Head of caudate nucleus (tissue), 42 donors: Measurements from ENCODE around the gene GNAT1.

Source experiments
- DNase-seq, 42 donors: peaks; one replicate each; pipeline versions ENCODE4 v3.0.0 to v3.0.0-alpha.2; 2020 to 2021; ENCODE audit warnings: mixed read lengths in 7 of 42
- intact Hi-C: fragments of 100-400 bp; cut with DNase I; formaldehyde crosslinking; loops from one replicate; pipeline ENCODE4 v1.15.0; 2022

Gene GNAT1

DNA sequence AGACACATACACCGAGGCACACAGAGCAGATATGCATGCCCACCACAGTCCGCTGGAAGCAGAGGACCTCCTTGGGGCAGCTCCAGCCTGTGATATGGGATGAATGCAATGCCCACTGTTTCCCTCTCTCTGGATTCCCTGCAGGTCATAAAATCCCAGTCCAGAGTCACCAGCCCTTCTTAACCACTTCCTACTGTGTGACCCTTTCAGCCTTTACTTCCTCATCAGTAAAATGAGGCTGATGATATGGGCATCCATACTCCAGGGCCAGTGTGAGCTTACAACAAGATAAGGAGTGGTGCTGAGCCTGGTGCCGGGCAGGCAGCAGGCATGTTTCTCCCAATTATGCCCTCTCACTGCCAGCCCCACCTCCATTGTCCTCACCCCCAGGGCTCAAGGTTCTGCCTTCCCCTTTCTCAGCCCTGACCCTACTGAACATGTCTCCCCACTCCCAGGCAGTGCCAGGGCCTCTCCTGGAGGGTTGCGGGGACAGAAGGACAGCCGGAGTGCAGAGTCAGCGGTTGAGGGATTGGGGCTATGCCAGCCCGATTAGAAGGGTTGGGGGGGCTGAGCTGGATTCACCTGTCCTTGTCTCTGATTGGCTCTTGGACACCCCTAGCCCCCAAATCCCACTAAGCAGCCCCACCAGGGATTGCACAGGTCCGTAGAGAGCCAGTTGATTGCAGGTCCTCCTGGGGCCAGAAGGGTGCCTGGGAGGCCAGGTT is at the start of gene GNAT1:
Gene GNAT1 (plus strand): TSS at position 675 of the 725 bp plus-strand sequence. CDS start 116 bp downstream, outside the sequence.
- DNase-seq = no peak
- intact Hi-C loops = loop anchor here (5.0 kb wide), 1 partner anchor 86 kb away; the partner anchor contains the start of gene LSMEM2

DNA sequence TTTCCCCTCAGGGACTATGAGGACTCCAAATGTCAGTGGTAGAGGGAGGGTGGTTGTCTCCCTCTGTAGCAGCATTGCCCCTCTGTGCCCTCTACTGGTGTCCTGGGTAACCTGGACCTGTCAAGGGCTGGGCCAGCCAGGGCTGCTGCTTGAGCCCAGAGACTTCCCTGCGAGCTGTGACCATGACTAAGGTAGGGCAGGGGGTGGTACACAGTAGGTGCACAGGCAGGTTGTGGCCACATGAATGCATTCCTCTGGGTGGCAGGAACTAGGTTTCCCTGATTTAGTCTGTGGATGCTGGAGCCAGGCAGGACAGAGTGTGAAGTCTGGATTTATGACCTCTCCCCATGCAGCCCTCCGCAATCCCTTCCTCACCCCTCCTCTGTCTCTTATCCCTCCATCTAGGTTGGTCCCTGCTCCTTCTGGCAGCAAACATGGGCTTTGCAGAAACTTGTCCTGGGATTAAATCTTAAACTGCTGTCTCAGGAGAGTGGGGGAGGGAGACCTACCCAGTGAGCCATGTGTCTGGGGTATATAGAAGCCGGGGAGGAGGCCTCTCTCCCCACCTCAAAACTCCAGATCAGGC is 45.0 kb upstream of the GNAT1 start:
- intact Hi-C loops = no loop called here
- DNase-seq = no peak

DNA sequence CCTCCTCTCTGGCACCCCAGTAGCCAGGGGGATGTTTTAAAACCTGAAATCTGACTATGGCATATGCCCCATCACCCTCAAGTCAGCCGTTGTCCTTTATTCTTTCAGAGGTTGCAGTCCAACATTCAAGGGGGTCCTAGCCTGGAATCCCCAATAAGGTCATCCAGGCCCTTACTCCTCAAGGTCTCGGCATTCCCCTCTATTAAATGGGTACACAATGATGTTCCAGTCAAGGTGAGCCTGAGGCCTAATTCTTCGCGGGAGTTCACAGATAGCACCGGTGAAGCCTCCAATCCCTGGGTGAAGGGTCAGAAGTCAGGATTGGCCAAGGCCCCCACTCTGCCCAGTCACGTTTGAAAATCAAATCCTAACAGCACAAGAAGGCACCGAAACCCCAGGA is 44.4 kb upstream of the GNAT1 start:
- no peak for DNase-seq
- intact Hi-C loops = no loop called here

DNA sequence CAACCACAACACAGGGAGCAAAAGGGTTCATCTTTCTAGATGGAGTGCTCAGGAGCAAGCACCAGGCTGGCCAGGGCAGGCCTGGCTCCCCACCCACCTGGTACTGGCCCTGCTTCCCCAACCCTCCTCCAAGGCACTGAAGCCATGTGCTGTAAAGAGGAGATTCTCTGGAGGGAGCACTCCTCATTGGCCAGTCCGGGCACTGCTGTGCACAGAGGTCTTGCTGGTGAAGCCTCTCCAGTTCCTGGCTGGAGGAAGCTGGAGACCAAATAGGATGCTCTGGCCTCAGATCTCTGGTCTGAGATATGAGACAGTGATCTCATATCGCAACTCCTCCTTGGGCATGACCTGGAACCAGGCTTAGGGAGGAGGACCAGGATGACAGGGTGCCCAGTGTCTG is 44.0 kb upstream of the GNAT1 start:
- intact Hi-C loops = no loop called here
- DNase-seq = no peak

DNA sequence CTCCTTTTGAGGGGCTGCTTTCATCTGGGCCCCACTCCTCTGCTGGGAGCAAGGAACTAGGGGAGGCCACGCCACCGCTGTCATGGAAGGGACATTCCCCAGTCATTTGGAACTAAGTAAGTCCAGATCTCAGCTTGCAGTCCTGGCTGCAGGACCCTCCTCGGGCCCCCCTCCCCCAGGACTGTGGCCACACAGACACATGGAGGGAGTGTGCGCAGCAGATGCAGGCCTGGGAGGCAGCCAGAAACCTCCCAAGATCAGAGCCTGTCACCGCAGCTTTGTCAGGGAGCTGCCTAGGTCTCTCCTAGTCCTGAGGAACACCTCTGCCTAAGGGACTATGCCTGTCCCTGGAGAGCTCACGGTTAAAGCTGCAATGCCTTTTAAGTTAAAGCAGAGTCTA is 43.5 kb upstream of the GNAT1 start:
- no peak for DNase-seq
- intact Hi-C loops = no loop called here

DNA sequence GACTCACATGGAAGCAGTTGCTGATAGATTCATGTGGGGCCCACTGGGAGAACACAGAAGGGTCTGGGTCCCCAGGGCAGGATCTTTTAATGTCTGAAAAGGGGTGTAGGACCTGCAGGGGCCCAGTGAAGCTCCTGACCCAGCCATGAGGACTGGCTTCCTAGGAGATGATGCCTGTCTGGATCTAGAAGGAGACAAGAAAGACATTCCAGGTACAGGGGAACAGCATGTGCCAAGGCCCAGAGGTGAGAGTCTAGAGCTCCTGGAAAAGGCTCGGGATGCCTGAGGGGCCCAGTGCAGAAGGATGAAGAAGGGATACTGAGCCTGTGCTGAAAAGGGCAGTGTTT is 41.0 kb upstream of the GNAT1 start:
- intact Hi-C loops = no loop called here
- no peak for DNase-seq

DNA sequence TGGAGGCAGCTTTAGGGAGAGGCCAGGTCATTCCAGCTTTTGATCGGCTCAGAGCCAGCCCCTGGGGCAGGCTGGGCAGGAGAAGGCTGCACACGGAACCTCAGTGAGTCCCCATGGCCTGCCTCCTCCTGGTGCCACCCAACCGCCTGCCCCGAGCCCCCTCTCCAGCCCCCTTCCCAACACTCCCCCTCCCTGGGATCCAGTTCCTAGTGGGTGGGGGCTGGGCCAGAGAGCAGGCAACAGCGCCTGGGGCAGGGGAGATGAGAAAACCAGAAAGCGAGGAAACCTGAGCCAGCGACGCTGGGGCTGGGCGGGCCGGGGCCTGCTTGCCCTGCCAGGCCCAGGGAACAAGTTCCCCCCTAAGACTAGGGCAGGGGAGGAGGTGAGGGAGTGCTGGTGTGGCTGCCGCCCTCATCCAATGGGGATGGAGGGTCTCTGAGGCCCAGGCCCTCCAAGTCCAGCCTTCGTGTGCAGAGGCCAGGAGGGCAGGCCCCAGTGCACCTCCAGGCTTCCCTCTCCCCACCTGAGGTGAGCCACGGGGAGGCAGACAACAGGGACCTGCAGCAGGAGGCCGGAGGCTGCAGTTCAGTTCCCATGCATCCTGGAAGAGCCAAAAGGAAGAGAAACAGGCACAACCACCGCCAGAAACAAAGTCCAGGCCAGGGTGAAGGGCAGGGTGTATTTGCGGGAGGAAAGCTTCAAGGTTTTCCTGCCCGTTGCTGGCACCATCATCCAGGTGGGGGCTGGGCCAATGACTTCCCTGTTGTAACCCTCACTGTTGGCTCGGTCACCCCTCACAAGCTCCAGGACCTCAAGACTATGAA is 40.3 kb upstream of the GNAT1 start:
- no peak for DNase-seq
- intact Hi-C loops = no loop called here

DNA sequence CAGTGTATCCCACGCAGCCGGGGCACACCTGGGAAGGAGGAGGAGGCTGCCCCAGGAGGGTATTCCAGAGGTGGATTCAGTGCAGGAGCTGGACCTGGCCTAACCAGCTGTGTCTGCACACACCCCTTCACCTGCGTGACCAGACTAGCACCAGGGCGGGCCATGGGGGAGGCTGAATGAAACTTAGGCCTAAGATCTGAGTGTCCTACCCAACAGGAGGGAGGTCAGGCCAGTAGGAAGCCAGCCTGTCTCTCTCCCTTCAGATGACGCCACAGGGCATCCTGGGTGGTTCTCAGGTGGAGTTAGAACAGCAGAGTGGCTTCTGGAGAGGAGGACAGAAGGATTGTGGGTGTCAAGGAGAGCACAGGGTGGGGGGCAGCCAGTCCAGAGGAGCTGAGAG is 39.7 kb upstream of the GNAT1 start:
- intact Hi-C loops = no loop called here
- no peak for DNase-seq

DNA sequence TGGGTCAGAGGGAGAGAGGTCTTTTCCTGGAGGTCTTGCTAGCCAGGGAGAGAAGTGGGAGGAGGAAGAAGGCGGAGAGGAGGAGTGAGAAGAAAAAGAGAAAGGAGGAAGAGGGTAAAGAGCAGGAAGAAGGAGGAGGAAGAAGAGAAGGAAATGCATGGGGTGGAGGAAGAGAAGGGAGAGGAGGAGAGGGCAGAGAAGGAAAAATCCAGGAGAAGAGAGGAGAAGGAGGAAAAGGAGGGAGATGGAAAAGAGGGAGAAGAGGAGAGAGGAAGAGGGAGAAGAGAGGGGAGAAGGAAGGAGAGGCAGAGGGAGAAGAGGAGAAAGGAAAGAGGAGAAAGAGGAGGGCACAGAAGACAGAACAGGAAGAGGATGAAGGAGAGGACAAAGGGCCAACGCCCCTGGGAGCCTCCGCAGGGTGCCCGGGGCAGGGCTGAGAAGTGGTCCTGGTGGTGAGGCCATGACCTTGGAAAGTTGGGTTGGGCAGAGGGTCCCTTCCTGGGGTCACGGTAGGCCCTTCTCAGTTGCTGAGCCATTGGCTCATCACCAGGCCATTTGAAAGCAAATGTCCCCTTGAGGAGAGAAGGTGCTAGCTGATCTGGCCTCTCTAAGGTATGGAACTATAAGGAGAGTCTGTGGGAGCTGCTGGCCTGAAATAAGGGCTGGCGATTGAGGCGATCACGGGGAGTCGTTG is 37.5 kb upstream of the GNAT1 start:
- intact Hi-C loops = no loop called here
- no peak for DNase-seq

DNA sequence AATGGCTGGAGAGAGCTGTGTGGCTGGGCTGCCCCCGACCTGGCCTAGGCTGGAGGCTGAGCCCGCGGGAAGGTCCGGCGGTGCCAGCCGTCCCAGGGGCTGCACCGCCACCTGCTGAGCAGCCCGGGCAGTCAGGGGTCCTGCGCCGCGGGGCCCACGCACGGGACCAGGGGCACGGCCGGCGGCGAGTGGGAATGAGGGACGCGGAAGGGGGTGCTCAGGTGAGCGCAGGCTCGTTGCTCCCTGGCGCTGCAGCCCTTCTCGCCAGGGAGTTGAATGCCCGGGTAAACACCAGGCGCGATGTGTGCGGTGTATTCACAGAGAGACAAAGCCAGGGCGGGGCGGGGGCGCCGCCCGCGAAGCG is 37.0 kb upstream of the GNAT1 start:
- DNase-seq = no peak
- intact Hi-C loops = no loop called here

DNA sequence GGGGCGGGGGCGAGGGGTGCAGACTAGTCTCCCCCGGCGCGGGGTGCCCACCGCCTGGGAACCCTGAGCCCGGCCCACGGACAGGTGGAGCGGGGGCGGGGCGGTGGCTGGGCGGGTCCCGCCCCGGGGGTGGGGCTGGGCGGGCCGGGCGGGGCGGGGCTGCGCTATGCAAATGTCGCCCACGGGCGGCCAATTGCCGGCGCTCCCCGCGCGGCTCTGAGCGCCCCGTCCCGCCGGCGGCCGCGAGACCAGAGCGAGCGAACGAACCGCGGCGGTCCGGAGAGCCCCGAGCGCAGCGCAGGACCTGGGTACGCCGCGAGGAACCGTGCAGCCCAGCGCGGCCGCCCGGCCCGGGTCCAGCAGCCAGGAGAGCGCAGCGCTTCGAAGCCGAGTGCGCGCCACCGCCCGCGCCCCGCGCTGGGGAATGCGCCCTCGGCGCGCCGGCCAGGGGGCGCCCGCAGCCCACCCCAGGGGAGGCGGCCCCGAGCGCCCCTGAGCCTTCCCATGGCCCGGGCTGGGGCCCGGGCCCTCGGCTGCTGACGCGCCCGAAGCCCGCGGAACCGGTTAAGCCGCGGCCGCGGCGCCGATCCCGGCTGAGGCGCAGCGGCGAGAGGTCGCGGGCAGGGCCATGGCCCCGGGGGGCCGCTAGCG is 36.4 kb upstream of the GNAT1 start, which contains the start of gene SEMA3F:
Gene SEMA3F (plus strand): TSS at position 485 of the 651 bp plus-strand sequence. CDS start 4,299 bp downstream, outside the sequence.
- intact Hi-C loops = no loop called here
- peak in 34 of 42 donors; percentile 11 to 66 (median 39) for DNase-seq

DNA sequence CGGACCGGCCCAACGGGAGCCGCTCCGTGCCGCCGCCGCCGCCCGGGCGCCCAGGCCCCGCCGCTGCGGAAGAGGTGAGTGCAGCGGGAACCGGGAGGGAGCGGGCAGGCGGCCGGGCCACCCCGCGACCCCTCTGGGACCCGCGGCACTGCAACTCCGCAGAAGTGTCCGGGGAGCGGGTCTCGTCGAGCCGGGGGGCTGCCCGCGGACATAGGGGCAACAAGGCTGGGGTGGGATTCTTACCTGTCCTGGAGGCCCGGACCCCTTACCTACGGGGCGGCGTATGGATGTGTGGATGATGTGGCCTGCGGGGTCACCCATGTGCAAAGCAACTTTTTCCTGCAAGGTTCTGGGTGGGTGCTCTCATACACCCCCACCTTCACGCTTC is 35.9 kb upstream of the GNAT1 start:
- no peak for DNase-seq
- intact Hi-C loops = no loop called here

DNA sequence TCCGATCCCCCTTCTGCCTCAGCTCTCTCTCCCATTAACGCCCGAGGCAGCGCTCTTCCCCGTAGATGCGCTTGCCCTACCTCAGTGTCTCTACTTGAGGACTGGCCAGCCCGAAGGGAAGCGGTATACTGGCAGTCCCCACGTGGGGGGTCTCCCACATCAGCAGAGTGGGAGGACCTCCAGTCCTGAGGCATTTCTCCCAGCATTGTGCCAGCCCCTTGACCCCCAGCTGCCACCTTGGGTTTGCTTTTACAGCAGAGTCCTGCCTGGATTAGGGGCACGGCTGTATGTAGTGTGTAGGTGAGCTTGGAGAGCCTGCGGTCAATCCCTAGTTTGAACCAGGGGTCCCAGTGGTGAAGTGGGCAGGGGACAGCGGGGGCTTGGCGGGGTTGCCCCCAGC is 35.5 kb upstream of the GNAT1 start:
- intact Hi-C loops = no loop called here
- no peak for DNase-seq

DNA sequence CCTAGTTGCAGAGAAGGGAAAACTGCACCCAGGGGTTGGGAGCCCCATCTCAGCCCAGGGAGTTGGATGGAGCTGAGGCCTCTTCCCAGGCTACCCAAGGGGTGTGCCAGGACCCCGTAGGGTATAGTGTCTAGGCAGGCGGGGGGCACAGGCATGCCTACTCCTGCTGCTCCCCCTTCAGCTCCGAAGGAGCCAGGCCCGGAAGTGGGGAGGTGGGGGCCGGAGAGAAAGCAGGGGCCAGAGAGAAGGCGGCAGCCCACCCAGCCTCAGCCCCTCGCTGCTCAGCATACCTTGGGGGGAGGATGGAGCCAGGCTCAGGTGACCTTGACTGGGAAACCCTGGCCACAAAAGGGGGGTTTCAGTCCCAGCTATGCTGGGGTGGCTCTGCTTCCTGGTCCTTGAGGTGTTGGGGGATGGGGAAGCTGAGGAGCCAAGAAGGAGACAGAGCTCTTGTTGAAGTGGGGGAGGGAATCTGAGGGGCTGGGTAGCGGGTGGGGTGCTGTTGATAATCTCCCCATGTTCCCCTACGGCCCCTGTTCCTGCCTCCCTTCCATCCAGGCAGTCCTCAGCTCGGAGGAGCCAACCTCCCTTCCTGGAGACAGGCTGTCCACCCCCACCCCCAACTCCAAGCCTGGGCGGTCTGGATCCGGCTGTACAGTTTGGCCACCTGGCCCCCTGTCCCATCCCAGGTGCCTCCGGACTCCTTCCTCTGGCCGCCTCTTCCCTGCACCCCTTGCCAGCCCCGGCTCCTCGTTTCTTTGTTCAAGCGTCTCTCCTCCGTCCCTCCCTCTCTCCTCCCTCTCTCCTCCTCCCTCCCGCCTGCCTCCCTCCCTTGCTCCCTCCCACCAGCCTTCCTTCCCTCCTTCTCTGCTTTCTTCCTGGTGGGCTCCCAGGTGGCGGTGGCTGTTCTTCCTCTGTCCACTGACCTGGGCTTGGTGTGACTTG is 34.6 kb upstream of the GNAT1 start:
- intact Hi-C loops = no loop called here
- peak in 10 of 42 donors; percentile 14 to 54 (median 23) for DNase-seq

DNA sequence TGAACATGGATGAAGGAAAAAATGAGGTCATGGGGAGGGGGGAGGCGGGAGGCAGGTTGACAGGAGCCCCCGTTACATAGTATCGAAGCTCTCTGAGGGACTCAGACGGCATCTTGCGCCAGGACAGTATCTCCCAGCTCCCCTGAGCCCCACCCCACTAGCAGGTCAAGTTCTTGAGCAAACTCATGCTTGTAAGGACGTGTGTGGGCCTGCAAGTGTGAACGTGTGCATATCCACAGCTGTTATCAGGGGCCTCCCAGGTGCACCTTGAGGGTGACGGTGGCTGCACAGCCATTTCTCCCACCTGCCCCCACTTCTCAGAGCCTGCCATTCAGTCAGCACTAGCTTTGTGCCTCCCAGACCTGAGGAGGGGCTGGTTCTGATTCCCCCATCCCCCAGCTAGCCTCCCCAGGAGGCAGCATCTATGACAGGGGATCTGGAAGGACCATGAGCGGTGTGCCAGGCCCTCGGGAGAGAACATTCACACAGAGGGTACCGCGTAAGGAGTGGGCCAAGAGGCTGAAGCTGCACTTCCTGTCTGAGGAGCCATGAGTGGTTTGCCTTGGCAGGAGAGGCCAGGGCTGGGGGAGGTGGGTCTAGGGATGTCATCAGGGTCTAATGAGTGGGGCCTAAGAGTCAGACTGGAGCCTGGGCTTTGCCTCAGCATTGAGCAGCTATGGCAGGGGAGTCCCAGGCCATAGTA is 33.4 kb upstream of the GNAT1 start:
- intact Hi-C loops = no loop called here
- DNase-seq = no peak

DNA sequence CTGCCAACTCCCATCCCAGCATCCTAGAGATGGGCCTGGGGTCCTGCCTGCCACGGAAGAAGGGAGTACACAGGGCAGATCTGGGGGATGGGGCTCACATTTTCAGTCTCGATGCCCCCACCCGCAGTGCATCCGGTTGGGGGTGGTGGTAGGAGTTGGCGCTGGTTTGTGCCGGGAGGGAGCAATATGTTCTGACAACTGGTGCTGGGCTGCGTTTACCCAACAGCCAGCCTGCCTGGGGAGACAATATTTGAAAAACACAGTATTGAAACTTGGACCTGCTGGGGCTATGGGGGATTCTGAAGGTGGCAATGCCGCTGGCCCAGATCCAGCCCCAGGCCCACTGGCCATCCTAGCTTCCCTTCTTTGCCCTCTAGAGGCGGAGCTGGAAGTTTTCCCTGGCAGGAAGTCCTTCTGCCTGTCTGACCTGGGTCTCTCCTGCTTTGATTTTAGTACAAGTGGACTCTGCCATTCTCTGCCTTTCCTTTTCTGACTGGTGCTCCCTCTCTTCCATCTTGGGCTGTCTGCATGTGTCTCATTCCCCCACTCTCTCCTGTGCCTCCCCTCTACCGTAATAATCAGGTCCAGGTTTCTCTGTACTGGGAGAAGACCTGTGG is 32.8 kb upstream of the GNAT1 start:
- intact Hi-C loops = no loop called here
- no peak for DNase-seq

DNA sequence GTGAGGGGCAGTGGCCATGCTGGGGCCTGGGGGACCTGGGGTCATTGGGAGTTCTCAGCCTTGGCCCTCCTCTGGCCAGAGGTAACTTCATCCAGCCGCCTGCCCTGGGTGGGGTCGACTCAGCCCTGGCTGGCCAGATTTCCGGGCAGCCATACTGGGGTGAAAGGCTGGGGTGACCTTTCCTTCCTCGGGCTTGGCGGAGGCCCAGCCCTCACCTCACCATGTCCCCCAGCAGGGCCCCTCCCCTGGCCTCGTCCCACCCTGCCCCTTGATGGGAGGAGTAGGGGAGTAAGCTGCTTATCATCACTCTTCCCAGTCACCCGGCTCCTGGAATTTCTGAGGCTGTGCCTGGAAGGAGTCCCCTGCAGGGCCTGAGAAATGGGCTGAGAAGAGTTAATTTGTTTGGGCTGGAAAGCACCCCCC is 30.8 kb upstream of the GNAT1 start:
- DNase-seq = no peak
- intact Hi-C loops = no loop called here
